ENCODE results near the gene HYOU1. TPM values are rescaled to one million over a fixed set of nuclear protein-coding genes. Genes with fewer than 3 reads are reported as not detected.

Gene HYOU1
- total RNA-seq, 4 donors from 2014 or later: 21.8 to 47.0 (median 33.0) TPM

DNA sequence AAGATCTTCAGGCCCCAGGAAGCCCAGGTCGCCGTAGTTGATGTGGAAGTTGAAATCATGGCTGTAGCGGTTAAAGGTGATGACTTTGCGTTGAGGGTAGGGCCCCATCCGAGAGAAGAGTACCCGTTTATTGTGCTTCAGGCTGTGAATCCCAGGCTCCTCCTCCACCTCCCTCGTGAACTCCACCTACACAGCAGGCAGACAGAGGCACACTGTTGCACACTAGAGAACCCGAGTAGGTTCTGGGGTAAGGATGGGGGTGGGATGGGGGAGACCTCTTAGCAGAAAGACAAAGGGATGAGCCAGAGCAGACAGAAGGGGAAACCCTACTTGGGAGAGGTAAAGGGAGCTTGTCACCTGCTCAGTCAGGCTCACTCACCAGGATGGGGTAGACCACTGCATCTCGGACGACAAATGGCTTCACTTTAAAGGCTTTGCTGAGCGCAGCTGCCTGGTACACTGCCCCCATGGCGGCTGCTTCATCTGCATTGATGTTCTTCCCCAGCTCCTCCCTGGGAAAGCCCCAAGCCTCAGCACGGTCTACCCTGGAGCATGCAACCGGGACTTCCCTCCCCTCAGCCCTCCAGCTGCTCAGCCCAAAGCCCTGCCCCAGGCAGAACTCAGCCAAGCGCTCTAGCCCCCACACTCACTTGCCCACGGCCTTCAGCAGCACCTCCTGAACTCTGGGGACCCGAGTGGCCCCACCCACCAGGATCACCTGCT, 5.4 kb downstream of the HYOU1 start:
- 74 to 77% methylated on average over 17 of the region's 17 CpGs for WGBS, 2 donors
- DNase-seq (ENCODE audit: low spot score in 2 of 2): no peak
- TF ChIP-seq CTCF (IDR thresholded peaks at IDR 0.05) (no peak), POLR2A (IDR thresholded peaks at IDR 0.05) (no peak)
- intact Hi-C loops (cut with DNase I; ENCODE audit: low total_unique reads): no loop called here
- H3K4me3 ChIP-seq (ENCODE audit: low read depth, poor library complexity, severe bottlenecking): no peak overlapping the region

DNA sequence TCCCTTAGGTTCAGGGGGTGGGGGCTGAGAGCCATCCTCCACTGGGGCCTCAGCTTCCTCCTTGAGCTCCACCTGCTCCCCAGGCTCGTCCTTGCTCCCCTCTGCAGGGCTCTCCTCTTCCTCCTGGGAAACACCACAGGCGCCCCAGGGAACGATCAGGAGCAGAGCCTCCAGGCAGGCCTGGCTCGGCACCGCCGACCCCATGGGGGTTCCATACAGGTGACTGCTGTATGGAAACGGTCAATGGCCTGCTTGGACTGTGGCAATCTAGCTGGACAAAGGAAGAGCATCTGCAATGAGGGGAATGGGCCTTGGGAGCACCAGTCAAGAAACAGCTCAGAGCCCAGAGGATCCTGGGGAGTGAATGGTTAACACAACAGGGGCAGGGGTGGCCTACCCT, 7.9 kb downstream of the HYOU1 start:
- no peak for DNase-seq (ENCODE audit: low spot score in 2 of 2)
- TF ChIP-seq POLR2A (IDR thresholded peaks at IDR 0.05): no peak
- TF ChIP-seq CTCF (IDR thresholded peaks at IDR 0.05): no peak
- 91 to 97% methylated on average over 7 of the region's 7 CpGs for WGBS, 2 donors
- intact Hi-C loops (cut with DNase I; ENCODE audit: low total_unique reads): loop anchor here (10.0 kb wide), 1 partner anchor 146 kb away; no protein-coding TSS in a partner anchor
- no peak overlapping the region for H3K4me3 ChIP-seq (ENCODE audit: low read depth, poor library complexity, severe bottlenecking)

- TF ChIP-seq CTCF (IDR thresholded peaks at IDR 0.05) (no peak), POLR2A (IDR thresholded peaks at IDR 0.05) (no peak)
- 86 to 88% methylated on average over 9 of the region's 9 CpGs for WGBS, 2 donors
- intact Hi-C loops (cut with DNase I; ENCODE audit: low total_unique reads): loop anchor here (10.0 kb wide), 1 partner anchor 146 kb away; no protein-coding TSS in a partner anchor
Measured at GRCh38 chr11:119048644-119049043, 8.4 kb downstream of the HYOU1 start.

DNA sequence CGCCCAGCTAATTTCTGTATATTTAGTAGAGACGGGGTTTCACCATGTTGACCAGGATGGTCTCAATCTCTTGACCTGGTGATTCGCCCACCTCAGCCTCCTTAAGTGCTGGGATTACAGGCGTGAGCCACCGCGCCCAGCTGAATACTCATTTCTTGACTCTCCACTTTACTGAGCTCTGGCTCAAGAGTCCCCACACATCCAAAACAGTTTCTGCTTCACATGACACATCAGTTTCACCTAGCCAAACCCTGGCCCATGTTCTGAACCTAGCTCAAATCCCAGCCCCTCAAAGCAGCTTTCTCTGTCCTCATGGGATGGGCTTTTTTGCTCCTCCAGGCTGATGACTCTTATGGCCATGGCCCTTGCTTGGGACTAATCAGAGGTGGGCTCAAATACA, 9.8 kb downstream of the HYOU1 start:
- TF ChIP-seq POLR2A (IDR thresholded peaks at IDR 0.05): no peak
- no peak for TF ChIP-seq CTCF (IDR thresholded peaks at IDR 0.05)
- 96 to 97% methylated on average over 6 of the region's 6 CpGs for WGBS, 2 donors
- H3K4me3 ChIP-seq (ENCODE audit: low read depth, poor library complexity, severe bottlenecking): no peak overlapping the region
- intact Hi-C loops (cut with DNase I; ENCODE audit: low total_unique reads): loop anchor here (10.0 kb wide), 1 partner anchor 148 kb away; no protein-coding TSS in a partner anchor
- no peak for DNase-seq (ENCODE audit: low spot score in 2 of 2)

More at GRCh38 chr11:119048644-119049043, 8.4 kb downstream of the HYOU1 start:
- no peak for DNase-seq (ENCODE audit: low spot score in 2 of 2)
- no peak overlapping the region for H3K4me3 ChIP-seq (ENCODE audit: low read depth, poor library complexity, severe bottlenecking)

GRCh38 chr11:119046489-119046888, 10.5 kb downstream of the HYOU1 start:
- TF ChIP-seq CTCF (IDR thresholded peaks at IDR 0.05) (no peak), POLR2A (IDR thresholded peaks at IDR 0.05) (no peak)
- H3K4me3 ChIP-seq (ENCODE audit: low read depth, poor library complexity, severe bottlenecking): no peak overlapping the region
- intact Hi-C loops (cut with DNase I; ENCODE audit: low total_unique reads): loop anchor here (10.0 kb wide), 1 partner anchor 148 kb away; no protein-coding TSS in a partner anchor
- WGBS, 2 donors: 94 to 95% methylated on average over 6 of the region's 6 CpGs
- DNase-seq (ENCODE audit: low spot score in 2 of 2): no peak
